ENCODE results near the gene RNF222. TPM values are rescaled to one million over a fixed set of nuclear protein-coding genes. Genes with fewer than 3 reads are reported as not detected.

RNF222 gene
- total and polyA plus RNA-seq, 2 of the 4 experiments (the other 2 are of a cell fraction) = not detected

- no peak overlapping the region for H3K27ac ChIP-seq (ENCODE audit: insufficient read depth, low read length)
- H2AFZ ChIP-seq (replicated peaks; ENCODE audit: low read length, poor library complexity) = peak overlapping the region; percentile 27
- no TSS peak for BruUV-seq (replicated peaks)
- H3K79me1 ChIP-seq (ENCODE audit: low read depth in 1 of 2, low read length in 2 of 2) = no peaks in the 10 kb centered on the region
- H3K18ac ChIP-seq (ENCODE audit: low read depth, low read length) = no peak overlapping the region
- intact Hi-C loops (cut with micrococcal nuclease) = loop anchor here (1.0 to 2.0 kb wide), 2 partner anchors 336 to 375 kb away; no protein-coding TSS in a partner anchor
- CTCF ChIA-PET = interaction anchor here (0.5 to 2.4 kb wide), 16 partner anchors 8 to 1488 kb away, joined by 3 to 10 read pairs (median 4); partner anchors contain the start of gene NDEL1
- no peak overlapping the region for H4K5ac ChIP-seq (ENCODE audit: low read depth, low read length)
- TF ChIP-seq MXI1 (IDR thresholded peaks at IDR 0.05; ENCODE audit: borderline replicate concordance, low read depth, low read length) (no peak), FOS (IDR thresholded peaks at IDR 0.05; ENCODE audit: low read depth, low read length) (no peak), RAD21 (IDR thresholded peaks at IDR 0.05; ENCODE audit: low read length) (peak; percentile 76), SMC3 (IDR thresholded peaks at IDR 0.05; ENCODE audit: low read depth, low read length) (peak; percentile 74), USF2 (IDR thresholded peaks at IDR 0.05; ENCODE audit: low read depth, low read length) (no peak), CHD1 (IDR thresholded peaks at IDR 0.05; ENCODE audit: low read depth, low read length) (no peak), MAFK (IDR thresholded peaks at IDR 0.05; ENCODE audit: low read depth, low read length) (no peak), CEBPB (IDR thresholded peaks at IDR 0.05; ENCODE audit: low read depth, low read length) (no peak), ELK1 (IDR thresholded peaks at IDR 0.05; ENCODE audit: borderline replicate concordance, low read depth, low read length) (no peak), CTCF (conservative IDR thresholded peaks at IDR 0.05; ENCODE audit: low read depth, low read length) (peak; percentile 86), BHLHE40 (IDR thresholded peaks at IDR 0.05; ENCODE audit: low read depth, low read length) (no peak)
- H3K4me3 ChIP-seq (ENCODE audit: insufficient read depth, low read depth, low read length) = no peak overlapping the region
- H3K9me3 ChIP-seq (ENCODE audit: control insufficient read depth, insufficient read depth, low read length) = no peaks in the 10 kb centered on the region
- H3K4me2 ChIP-seq (ENCODE audit: low read depth, low read length) = peak overlapping the region; percentile 38; the same call in 1 of the 2 replicates
- WGBS, 2 experiments (ENCODE audit: extremely low coverage in 2 of 2, insufficient read length in 1 of 2) = 10% methylated on average over 7 of the region's 19 CpGs; no CpG with 5 or more reads in 1 of the 2 experiments
- no peak overlapping the region for H3K23ac ChIP-seq (ENCODE audit: low read depth, low read length)
- H2AK9ac ChIP-seq (replicated peaks; ENCODE audit: low read depth, low read length, poor library complexity) = no peak overlapping the region
- H3K9ac ChIP-seq (ENCODE audit: low read depth, low read length) = no peak overlapping the region
- peaks cover 11% of the 10 kb centered on the region for H3K27me3 ChIP-seq (ENCODE audit: control insufficient read depth, insufficient read depth, low read length)
- H3K36me3 ChIP-seq (ENCODE audit: control insufficient read depth, insufficient read depth, low read length) = no peaks in the 10 kb centered on the region
- POLR2A ChIA-PET (ENCODE audit: unreplicated experiment) = no interaction called here
- H3K14ac ChIP-seq (replicated peaks; ENCODE audit: low read depth, low read length) = no peak overlapping the region
- no peaks in the 10 kb centered on the region for H3K4me1 ChIP-seq (ENCODE audit: control insufficient read depth, insufficient read depth, low read length)
- dilution Hi-C loops (cut with HindIII; ENCODE audit: low sequenced_read_pairs, unreplicated experiment) = no loop called here
- H2BK120ac ChIP-seq (ENCODE audit: low read depth, low read length) = no peak overlapping the region
- no peak overlapping the region for H2BK15ac ChIP-seq (ENCODE audit: low read depth, low read length)
- DNase-seq (peak; percentile 82), ATAC-seq (ENCODE audit: low read depth) (peak; percentile 99)
- H3K4ac ChIP-seq (ENCODE audit: low read depth, low read length) = no peak overlapping the region
- H2BK5ac ChIP-seq (ENCODE audit: low read depth, low read length, poor library complexity, severe bottlenecking) = no peak overlapping the region
- no peak overlapping the region; a peak in 1 of 4 replicates for H4K8ac ChIP-seq (ENCODE audit: low read depth in 2 of 2, low read length in 2 of 2)
- no peak overlapping the region for H4K91ac ChIP-seq (ENCODE audit: insufficient read depth, low read depth, low read length)
- no peak overlapping the region for H3K56ac ChIP-seq (ENCODE audit: extremely low read depth, insufficient read depth, low read length)
- H2AK5ac ChIP-seq (ENCODE audit: low read depth, low read length) = no peak overlapping the region
- H4K20me1 ChIP-seq (ENCODE audit: insufficient read depth, low read length) = no peaks in the 10 kb centered on the region
- H3K9me1 ChIP-seq (ENCODE audit: insufficient read depth, low read length) = no peaks in the 10 kb centered on the region
- no peak overlapping the region for H2BK20ac ChIP-seq (ENCODE audit: low read depth, low read length)
- in situ Hi-C loops (cut with MboI; ENCODE audit: low sequenced_read_pairs) = loop anchor here (10.0 kb wide), 2 partner anchors 345 to 375 kb away; partner anchors contain the start of gene SPDYE4
Observed at GRCh38 chr17:8409966-8410882, 12.6 kb upstream of the RNF222 start.

Data from IMR-90 (cell line).